Trophoblast cell (in vitro differentiated cells and primary cell): ENCODE measurements around the gene SELENOM.
"Not testable (repeated sequence)": the region's sequence is repeated elsewhere in the genome, so short reads cannot be mapped to it uniquely, and the experiment has no call there.

Experiments used
- DNase-seq, 2 donors: peaks; one replicate each; pipeline ENCODE4 v3.0.0-alpha.2; 2016
- H2AFZ ChIP-seq: 2 replicates; pipeline ENCODE4 v1.6.1; 2013; ENCODE audit warnings: low read length, moderate library complexity, mild to moderate bottlenecking; ENCODE audit not compliant: insufficient read depth, poor library complexity
- H2AK5ac ChIP-seq: 2 replicates; pipeline ENCODE4 v1.6.1; 2013; ENCODE audit warnings: mild to moderate bottlenecking, low read length
- H2BK120ac ChIP-seq: 2 replicates; pipeline ENCODE4 v1.6.1; 2013; ENCODE audit warnings: low read length, mild to moderate bottlenecking, moderate library complexity; ENCODE audit not compliant: insufficient read depth, poor library complexity
- H2BK12ac ChIP-seq: 2 replicates; pipeline ENCODE4 v1.6.1; 2013; ENCODE audit warnings: mild to moderate bottlenecking, low read length, moderate library complexity
- H2BK5ac ChIP-seq: 2 replicates; pipeline ENCODE4 v1.6.1; 2013; ENCODE audit warnings: low read length, low read depth, moderate library complexity, mild to moderate bottlenecking; ENCODE audit not compliant: poor library complexity
- H3K14ac ChIP-seq: 2 replicates; pipeline ENCODE4 v1.6.1; 2013; ENCODE audit warnings: mild to moderate bottlenecking, low read length
- H3K18ac ChIP-seq: 2 replicates; pipeline ENCODE4 v1.6.1; 2013; ENCODE audit warnings: mild to moderate bottlenecking, low read length
- H3K23ac ChIP-seq: 2 replicates; pipeline ENCODE4 v1.6.1; 2013; ENCODE audit warnings: low read length
- H3K27ac ChIP-seq: 2 replicates; pipeline ENCODE4 v1.5.1; 2013; ENCODE audit warnings: low read depth, mild to moderate bottlenecking, inconsistent platforms, low read length, moderate library complexity
- H3K27me3 ChIP-seq: 2 replicates; pipeline ENCODE4 v1.6.1; 2013; ENCODE audit warnings: inconsistent platforms, mild to moderate bottlenecking, low read length, moderate library complexity; ENCODE audit not compliant: insufficient read depth
- H3K36me3 ChIP-seq, 2 experiments: 1 replicate in 1 of 2; 2 replicates in 1 of 2; pipeline ENCODE4 v1.6.1; 2013; ENCODE audit warnings: low read length in 2 of 2, mild to moderate bottlenecking in 2 of 2, moderate library complexity in 1 of 2; ENCODE audit not compliant: insufficient read depth in 2 of 2, control insufficient read depth in 1 of 2
- H3K4ac ChIP-seq: 2 replicates; pipeline ENCODE4 v1.6.1; 2013; ENCODE audit warnings: low read depth, mild to moderate bottlenecking, low read length, moderate library complexity
- H3K4me1 ChIP-seq, 2 experiments: 1 replicate in 1 of 2; 2 replicates in 1 of 2; pipeline ENCODE4 v1.6.1; 2013; ENCODE audit warnings: low read length in 2 of 2, mild to moderate bottlenecking in 2 of 2, moderate library complexity in 1 of 2; ENCODE audit not compliant: insufficient read depth in 2 of 2, control insufficient read depth in 1 of 2
- H3K4me2 ChIP-seq: 2 replicates; pipeline ENCODE4 v1.6.1; 2013; ENCODE audit warnings: inconsistent platforms, mild to moderate bottlenecking, low read length, moderate library complexity
- H3K4me3 ChIP-seq: 2 replicates; pipeline ENCODE4 v1.5.1; 2013; ENCODE audit warnings: mild to moderate bottlenecking, low read depth, low read length, inconsistent platforms
- H3K79me1 ChIP-seq: one replicate; pipeline ENCODE4 v1.6.1; 2013; ENCODE audit warnings: low read length
- H3K79me2 ChIP-seq: 2 replicates; pipeline ENCODE4 v1.6.1; 2013; ENCODE audit warnings: low read length, mild to moderate bottlenecking; ENCODE audit not compliant: control insufficient read depth, insufficient read depth, poor library complexity
- H3K9ac ChIP-seq: 2 replicates; pipeline ENCODE4 v1.6.1; 2013; ENCODE audit warnings: mild to moderate bottlenecking, low read length
- H3K9me3 ChIP-seq: 2 replicates; pipeline ENCODE4 v1.6.1; 2013; ENCODE audit warnings: low read depth, mild to moderate bottlenecking, control low read depth, inconsistent platforms, low read length; ENCODE audit not compliant: insufficient read depth
- H4K12ac ChIP-seq: 2 replicates; pipeline ENCODE4 v1.6.1; 2013; ENCODE audit warnings: low read depth, mild to moderate bottlenecking, low read length, moderate library complexity
- H4K8ac ChIP-seq: 2 replicates; pipeline ENCODE4 v1.6.1; 2013; ENCODE audit warnings: low read depth, mild to moderate bottlenecking, low read length, moderate library complexity
- H4K91ac ChIP-seq: one replicate; pipeline ENCODE4 v1.6.1; 2013; ENCODE audit warnings: low read depth, mild to moderate bottlenecking, low read length, moderate library complexity
- WGBS: extraction: QIAGEN DNeasy Blood & Tissue Kit; methylation state at CpG from one replicate; pipeline ENCODE4 v1.1.7; 2013; ENCODE audit warnings: missing lambda C conversion rate; ENCODE audit not compliant: insufficient read length, insufficient coverage; ENCODE audit errors: extremely low coverage; 5-methylcytosine and 5-hydroxymethylcytosine counted together

SELENOM gene

GRCh38 chr22:31120230-31120629, 12.9 kb upstream of the SELENOM start:
- no peak overlapping the region for H2BK5ac ChIP-seq
- no peak overlapping the region for H3K14ac ChIP-seq
- no peak overlapping the region for H2AK5ac ChIP-seq
- no peak overlapping the region for H3K27ac ChIP-seq
- H4K91ac ChIP-seq: no peak overlapping the region
- H3K79me1 ChIP-seq: peaks cover 3% of the 10 kb centered on the region
- H3K9me3 ChIP-seq: peaks cover 4% of the 10 kb centered on the region
- H3K4ac ChIP-seq: no peak overlapping the region
- WGBS: no CpG with 5 or more reads among the region's 5 CpGs
- H3K18ac ChIP-seq: no peak overlapping the region
- no peak overlapping the region for H2AFZ ChIP-seq
- no peak overlapping the region for H4K12ac ChIP-seq
- H2BK12ac ChIP-seq: no peak overlapping the region
- DNase-seq: no peak
- no peak overlapping the region for H3K4me2 ChIP-seq
- no peak overlapping the region for H3K23ac ChIP-seq
- no peaks in the 10 kb centered on the region for H3K27me3 ChIP-seq
- H3K4me3 ChIP-seq: no peak overlapping the region
- H4K8ac ChIP-seq: no peak overlapping the region
- peaks cover 0 to 5% of the 10 kb centered on the region in 2 experiments for H3K4me1 ChIP-seq
- no peak overlapping the region for H3K9ac ChIP-seq
- no peak overlapping the region for H2BK120ac ChIP-seq
- H3K36me3 ChIP-seq: no peaks in the 10 kb centered on the region
- H3K79me2 ChIP-seq: no peaks in the 10 kb centered on the region

DNA sequence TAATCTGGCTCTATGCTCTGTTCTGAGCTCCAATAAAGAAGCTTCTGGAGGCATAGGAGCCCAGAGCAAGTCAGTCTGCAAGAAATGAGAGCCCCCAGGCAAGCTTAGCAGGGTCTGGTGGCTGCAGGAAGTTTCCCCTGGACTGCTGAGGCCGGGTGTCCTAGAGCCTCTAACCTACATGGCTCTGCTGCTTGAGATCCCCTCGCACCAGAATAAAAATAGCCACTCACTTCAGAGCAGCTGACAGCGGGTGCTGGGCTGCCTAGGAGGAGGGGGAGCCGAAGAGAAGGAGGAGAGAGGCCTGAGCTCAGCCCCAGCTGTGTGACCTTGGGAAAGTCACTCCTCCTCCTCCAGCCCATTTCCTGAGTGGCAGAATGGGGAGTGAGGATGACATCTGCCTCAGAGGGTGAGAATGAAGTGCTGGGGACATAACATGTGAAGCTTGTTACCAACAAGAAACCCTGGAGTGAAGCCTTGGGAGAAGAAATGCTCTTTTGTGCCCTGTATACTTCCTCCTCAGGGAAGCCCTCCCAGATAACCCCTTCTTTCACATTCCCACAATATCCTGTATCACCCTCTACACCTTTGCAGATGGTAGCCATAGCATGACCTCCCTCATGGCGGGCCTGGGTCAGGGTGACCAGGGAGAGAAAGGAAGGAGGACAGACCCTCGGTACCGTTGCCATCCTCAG, 11.8 kb upstream of the SELENOM start:
- no peak overlapping the region for H3K9ac ChIP-seq
- no peak overlapping the region for H2BK12ac ChIP-seq
- no peaks in the 10 kb centered on the region for H3K27me3 ChIP-seq
- no peak overlapping the region for H3K14ac ChIP-seq
- peak overlapping the region; percentile 6 for H3K4me3 ChIP-seq
- peaks cover 4% of the 10 kb centered on the region for H3K9me3 ChIP-seq
- WGBS: no CpG with 5 or more reads among the region's 7 CpGs
- no peak overlapping the region for H3K27ac ChIP-seq
- no peak overlapping the region for H2AFZ ChIP-seq
- peaks cover 0 to 5% of the 10 kb centered on the region in 2 experiments for H3K4me1 ChIP-seq
- no peaks in the 10 kb centered on the region for H3K36me3 ChIP-seq
- peaks cover 3% of the 10 kb centered on the region for H3K79me1 ChIP-seq
- H3K4ac ChIP-seq: no peak overlapping the region
- no peak overlapping the region for H3K23ac ChIP-seq
- no peak overlapping the region for H4K91ac ChIP-seq
- no peak overlapping the region for H2BK5ac ChIP-seq
- no peak for DNase-seq
- no peak overlapping the region for H3K18ac ChIP-seq
- H3K4me2 ChIP-seq: no peak overlapping the region
- no peak overlapping the region for H4K12ac ChIP-seq
- H2AK5ac ChIP-seq: no peak overlapping the region
- H4K8ac ChIP-seq: no peak overlapping the region
- no peaks in the 10 kb centered on the region for H3K79me2 ChIP-seq
- H2BK120ac ChIP-seq: no peak overlapping the region

- Histone ChIP-seq H2BK12ac (no peak overlapping the region), H3K4me3 (no peak overlapping the region), H4K91ac (no peak overlapping the region), H3K14ac (no peak overlapping the region), H3K27ac (no peak overlapping the region), H3K79me1 (peaks cover 3% of the 10 kb centered on the region), H2AK5ac (no peak overlapping the region), H3K27me3 (no peaks in the 10 kb centered on the region), H3K9ac (peak overlapping the region; percentile 29), H3K18ac (no peak overlapping the region), H3K36me3 (no peaks in the 10 kb centered on the region), H3K9me3 (peaks cover 4% of the 10 kb centered on the region), H4K8ac (no peak overlapping the region), H3K4me2 (no peak overlapping the region), H3K4ac (no peak overlapping the region), H3K79me2 (no peaks in the 10 kb centered on the region), H4K12ac (no peak overlapping the region), H2BK5ac (no peak overlapping the region), H2AFZ (no peak overlapping the region), H3K4me1 (peaks cover 0 to 5% of the 10 kb centered on the region in 2 experiments), H3K23ac (no peak overlapping the region), H2BK120ac (no peak overlapping the region)
- no CpG with 5 or more reads among the region's 3 CpGs for WGBS
- DNase-seq: no peak
Measured at GRCh38 chr22:31118046-31118820, 10.9 kb upstream of the SELENOM start.

DNA sequence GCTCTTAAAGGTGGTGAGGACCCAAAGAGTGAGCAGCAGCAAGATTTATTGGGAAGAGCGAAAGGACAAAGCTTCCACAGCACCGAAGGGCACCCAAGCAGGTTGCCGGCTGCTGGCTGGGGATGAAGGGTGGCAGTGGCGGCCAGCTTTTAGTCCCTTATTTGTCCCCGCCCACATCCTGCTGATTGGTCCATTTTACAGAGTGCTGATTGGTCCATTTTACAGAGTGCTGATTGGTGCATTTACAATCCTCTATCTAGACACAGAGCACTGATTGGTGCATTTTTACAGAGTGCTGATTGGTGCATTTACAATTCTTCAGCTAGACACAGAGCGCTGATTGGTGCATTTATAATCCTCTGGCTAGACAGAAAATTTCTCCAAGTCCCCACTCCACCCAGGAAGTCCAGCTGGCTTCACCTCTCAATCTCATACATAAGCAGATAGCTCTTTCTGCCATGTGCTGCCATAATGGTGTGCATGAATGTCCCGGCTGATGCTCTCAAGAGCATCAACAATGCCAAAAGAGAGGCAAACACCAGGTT, 5.3 kb upstream of the SELENOM start:
- not testable (repeated sequence) for H3K36me3 ChIP-seq, H2AK5ac ChIP-seq, H3K9ac ChIP-seq, H4K12ac ChIP-seq, H2BK12ac ChIP-seq, H3K18ac ChIP-seq, DNase-seq, H3K4me3 ChIP-seq, H2AFZ ChIP-seq, H3K4ac ChIP-seq, H2BK120ac ChIP-seq, H3K4me2 ChIP-seq, H3K9me3 ChIP-seq, H4K8ac ChIP-seq, H3K79me1 ChIP-seq, H3K27ac ChIP-seq, H3K23ac ChIP-seq, H4K91ac ChIP-seq, H2BK5ac ChIP-seq, H3K27me3 ChIP-seq, H3K4me1 ChIP-seq, H3K79me2 ChIP-seq, H3K14ac ChIP-seq
- no CpG with 5 or more reads among the region's 7 CpGs for WGBS
